ELR (cell line): ENCODE measurements around the gene DDX4.

ENCODE experiments used
- DNase-seq: peaks from one replicate; pipeline ENCODE4 v3.0.0-alpha.2; 2015; ENCODE audit warnings: low read depth

DDX4 gene

DNA sequence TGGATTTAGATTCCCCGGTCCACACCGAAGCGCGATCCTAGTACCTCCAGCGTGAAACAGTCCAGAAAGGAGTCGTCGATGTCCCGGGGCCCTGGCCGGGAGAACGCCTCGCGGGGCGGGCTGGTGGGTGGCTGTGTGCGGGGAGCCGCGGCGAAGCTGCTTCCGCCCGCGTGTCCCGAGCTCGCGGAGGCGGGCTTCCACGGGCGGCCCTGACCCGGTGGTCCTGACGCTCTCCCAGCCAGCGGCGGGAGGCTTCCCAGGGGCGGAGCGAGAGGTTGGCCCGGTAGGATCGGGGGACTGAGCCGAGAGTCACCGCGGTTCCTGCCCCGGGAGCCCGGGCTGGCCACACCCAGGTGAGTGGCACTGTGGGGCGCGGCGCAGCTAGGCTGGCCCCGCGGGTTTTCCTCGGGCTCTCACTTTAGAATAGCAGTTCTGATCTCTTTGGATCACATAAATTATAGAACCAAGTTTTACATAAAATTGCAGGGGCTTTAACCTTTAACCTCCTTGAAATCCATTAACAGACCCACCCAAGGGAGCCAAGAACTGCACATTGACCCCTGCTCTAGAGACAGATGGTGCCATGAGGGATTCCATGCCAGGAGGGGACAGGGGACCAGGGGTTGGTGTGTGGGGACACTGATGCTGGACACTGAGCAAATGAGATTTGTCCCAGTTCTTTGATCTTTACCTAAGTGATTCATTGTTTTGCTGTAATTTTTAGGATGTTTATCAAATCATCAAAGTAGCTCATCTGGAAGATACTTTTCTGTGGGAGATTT, 84.1 kb downstream of the DDX4 start:
- peak; percentile 2 for DNase-seq

DNA sequence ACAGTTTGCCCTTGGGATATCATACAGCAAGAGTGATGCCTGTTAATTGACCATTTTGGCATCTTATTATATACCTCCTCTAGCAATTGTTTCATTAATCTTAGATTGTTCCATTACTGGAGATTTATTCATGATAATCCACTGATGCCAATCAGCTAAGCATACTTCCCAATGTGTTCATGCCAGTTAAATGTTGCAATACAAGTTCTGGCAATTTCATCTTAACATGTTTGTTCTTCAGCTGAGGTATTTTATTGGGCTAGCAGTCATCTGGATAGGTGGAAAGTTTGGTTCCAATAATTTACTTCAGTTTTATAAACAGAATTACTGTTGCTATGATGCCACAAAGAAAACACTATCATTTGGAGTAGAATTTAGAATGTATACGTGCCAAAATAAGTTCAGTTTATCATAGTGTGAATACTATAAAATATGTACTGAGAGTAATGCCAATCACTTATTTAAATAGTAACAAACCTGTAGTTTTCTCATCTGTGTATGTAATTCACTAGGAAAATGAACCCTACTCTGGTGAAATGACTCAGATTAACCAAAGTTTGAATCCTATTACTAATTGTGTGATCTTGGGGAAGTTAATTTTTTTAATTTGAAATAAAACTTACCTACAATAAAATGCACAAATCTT, 85.4 kb downstream of the DDX4 start:
- no peak for DNase-seq

DNA sequence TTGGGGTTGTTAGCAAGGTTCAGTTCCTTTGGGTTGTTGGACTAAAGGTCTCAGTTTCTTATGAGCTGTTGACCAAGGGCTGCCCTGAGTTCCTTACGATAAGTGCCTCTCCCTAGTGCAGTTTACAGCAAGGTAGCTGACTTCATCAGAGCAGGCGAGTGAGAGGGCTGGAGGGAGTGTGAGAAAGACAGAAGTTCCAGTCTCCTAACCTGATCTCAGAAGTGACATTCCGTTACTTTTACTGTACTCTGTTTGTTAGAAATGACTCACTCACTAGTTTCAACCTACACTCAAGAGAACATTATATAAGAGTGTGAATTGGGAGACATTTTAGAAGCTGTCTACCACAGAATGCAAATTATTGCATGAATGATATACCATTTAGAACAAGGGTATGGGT, 92.1 kb downstream of the DDX4 start:
- DNase-seq = peak; percentile 33

DNA sequence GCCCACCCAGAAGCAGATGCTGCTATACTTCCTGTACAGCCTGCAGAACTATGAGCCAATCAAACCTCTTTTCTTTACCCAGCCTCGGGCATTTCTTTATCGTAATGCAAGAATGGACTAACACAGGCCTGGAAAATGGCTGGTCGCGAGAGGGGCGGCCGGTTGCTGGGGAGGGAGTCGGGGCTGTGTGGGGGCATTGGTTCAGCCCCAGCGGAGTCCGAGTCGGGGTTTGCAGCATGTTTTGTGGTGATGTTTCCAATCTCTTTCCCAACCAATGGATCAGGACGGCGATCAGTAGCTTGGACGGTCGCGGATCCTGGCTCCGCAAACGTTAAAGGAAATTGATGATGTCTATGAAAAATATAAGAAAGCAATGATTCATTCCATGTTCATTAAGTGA, 94.6 kb downstream of the DDX4 start:
- no peak for DNase-seq

DNA sequence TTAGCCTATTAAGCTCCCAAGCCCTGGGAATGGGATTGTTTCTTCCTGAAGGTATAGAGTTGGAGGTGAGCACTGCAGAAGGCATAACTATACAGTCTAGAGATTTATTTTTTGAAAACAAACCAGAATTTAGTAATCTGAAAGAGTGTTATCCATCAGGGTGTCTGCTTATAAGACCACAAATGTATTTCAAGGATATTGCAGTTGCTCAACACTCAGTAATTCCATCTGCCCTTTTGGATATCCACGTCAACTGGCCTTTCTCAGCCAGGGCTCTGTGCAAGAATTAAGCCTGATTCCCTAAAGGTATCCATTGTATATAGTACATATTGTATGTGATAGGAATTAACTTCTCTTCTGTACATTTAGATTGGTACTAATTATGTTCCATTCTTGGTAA, 98.3 kb downstream of the DDX4 start:
- no peak for DNase-seq

DNA sequence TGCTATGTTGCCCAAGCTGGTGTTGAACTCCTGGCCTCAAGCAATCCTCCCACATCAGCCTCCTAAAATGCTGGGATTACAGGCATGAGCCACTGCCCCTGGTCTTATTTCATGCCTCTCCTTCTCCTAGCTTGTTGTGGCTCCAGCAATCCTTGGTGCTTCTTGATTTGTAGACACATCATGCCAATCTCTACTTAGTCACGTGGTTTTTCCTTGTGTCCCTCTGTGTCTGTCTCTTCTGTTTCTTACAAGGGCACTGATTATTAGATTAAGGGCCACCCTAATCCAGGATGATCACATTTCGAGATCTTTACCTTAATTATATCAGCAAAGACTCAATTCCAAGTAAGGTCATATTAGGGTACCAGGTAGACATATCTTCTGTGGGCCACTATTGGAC, 104.1 kb downstream of the DDX4 start:
- no peak for DNase-seq

DNA sequence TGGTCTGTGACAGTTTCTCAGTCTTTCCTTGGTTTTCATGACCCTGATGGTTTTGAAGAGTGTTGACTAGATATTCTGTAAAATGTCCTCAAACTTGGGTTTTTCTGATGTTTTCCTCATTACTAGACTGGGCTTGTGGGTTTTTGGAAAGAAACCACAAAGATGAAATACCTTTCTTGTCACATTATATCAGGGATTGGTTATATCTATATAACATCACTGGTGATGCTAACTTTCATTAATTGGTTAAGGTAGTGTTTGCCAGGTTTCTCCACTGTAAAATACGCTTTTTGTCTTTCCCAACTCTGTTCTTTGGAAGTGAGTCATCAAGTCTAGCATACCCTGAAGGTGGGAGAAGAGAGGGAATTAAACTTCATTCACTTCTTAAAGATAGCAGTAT, 110.0 kb downstream of the DDX4 start:
- DNase-seq = peak; percentile 48

DNA sequence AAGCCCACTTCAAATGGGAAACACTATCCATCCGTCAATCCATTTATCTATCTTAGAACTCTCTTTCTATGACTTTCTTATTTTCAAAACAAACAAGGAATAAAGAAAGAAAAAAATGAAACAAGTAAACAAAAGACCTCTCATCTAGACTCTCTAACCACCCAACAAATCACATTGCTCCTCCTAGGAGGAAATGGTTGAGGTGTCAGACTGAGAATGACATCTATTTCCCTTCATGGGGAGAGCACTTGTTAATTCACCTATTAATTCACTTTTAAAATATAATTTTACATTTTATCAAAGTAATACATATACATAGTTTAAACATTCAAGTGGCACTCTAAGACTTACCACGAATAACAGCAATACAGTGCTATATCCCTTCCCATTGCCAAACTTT, 110.9 kb downstream of the DDX4 start:
- no peak for DNase-seq

DNA sequence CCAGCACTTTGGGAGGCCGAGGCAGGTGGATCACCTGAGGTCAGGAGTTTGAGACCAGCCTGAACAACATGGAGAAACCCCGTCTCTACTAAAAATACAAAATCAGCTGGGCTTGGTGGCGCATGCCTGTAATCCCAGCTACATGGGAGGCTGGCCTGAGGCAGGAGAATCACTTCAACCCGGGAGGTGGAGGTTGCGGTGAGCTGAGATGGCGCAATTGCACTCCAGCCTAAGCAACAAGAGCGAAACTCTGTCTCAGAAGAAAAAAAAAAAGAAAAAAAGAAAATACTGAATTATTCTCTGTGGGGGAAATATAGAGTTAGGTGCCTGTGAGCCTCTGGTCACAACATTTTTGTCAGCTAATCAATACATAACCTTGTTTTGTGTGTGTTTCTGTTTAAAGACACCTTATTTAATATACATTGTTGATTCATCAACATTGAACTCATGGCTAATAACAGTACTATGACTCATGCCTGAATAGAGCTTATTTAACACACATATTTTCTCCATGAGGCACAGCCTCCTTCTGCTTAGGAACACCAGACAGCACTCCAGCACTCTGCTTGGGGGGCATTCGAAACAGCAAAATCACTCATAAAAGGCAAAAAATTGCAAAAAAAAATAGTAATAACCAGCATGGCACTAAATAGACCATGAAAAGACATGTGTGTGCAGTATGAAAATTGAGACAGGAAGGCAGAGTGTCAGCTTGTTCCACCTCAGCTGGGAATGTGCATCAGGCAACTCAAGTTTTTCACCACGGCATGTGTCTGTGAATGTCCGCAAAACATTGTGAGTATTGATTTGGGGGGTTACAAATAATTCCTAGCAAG, 113.2 kb downstream of the DDX4 start, which contains the start of gene IL31RA:
Gene IL31RA (plus strand): TSS at position 519 of the 836 bp plus-strand sequence. CDS start 214 bp downstream, at position 733.
- DNase-seq = peak; percentile 96

DNA sequence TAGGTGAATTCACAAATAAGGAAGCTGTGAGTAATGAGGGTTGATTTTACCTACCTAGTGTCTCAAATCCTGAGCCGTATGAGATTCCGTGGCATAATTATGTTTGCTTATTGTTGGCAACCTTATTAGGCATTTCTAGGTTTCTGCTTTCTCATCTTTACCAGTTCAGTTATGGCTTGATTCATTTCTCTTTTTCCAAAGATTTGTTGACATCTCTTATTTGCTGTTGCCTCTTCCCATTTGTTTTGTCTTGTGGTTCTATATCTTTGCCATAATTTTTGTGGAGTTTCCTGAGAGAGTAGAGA, 113.8 kb downstream of the DDX4 start:
- DNase-seq = peak; percentile 37

DNA sequence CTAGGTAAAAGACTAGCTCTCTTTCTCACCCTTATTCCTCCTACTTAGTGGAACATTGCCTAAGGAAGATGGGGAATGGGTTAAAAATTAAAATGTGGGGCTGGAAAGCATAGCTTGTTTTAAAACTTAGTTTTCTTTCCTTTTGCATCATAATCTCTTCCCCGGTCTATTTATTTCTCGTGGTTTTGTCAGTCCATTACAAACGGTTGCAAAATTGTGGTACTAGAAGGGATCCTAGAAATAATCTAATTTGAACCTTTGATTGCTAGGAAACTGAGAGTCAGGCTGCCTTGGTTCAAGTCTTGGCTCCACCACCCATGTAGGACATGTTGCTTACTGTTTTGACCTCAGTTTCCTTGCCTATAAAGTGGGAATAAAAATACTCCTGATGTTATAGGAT, 114.6 kb downstream of the DDX4 start:
- DNase-seq = peak; percentile 10

DNA sequence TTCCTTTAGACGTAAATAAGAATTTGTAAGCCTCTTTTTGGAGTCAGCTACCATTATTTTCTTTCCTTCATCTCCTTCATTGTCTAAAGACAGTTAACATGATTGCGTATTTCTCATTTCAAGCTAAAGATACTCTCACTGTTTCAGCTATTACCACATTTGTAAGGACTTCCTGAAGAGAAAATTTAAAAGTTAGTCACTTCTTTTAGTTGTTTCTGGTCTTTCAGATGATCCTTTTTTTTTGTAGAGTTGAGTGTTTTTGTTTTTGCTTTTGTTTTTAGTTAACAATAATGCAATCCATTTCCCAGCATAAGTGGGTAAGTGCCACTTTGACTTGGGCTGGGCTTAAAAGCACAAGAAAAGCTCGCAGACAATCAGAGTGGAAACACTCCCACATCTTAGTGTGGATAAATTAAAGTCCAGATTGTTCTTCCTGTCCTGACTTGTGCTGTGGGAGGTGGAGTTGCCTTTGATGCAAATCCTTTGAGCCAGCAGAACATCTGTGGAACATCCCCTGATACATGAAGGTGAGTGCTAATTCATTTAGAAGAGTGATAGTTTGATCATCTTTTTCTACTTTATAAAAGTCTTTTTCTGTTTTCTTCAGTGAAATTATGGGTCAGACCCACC, 115.3 kb downstream of the DDX4 start:
- DNase-seq = peak; percentile 28

DNA sequence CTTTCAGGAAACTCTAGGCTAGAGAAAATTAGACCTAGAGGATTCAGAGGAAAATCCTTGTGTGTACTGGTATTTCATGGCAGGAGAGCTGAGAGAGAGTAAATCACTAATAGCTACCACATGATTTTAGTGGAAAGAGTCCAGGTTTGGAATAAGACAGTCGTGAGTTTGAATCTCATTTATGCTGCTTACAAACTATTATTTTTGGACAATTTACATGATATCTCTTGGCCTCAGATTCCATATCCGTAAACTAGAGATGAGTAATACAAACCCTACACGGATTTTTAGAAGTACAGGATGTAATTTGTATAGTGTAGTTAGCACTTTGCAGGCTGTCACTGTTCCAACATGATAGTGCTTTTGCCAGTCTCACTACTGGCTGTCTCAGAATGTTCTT, 116.0 kb downstream of the DDX4 start:
- peak; percentile 49 for DNase-seq

DNA sequence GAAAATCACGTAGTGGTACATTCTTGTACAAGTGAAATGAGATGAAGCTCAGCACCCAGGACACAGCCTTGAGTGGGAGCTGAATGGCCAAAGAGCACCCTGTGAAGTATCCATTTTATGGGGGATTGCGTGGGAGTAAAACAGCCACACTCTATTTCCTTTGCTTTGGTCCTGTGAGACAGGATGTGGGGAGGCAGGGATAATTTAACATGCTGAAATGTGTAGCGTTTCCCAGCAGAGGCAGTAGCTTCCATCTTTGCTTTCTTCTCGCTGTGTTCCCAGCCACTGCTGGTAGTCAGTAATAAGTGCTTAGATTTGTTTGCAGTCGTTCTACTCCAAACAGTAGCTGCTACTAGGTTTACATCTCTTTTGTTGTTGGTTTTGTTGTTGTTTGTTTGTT, 117.6 kb downstream of the DDX4 start:
- peak; percentile 16 for DNase-seq

DNA sequence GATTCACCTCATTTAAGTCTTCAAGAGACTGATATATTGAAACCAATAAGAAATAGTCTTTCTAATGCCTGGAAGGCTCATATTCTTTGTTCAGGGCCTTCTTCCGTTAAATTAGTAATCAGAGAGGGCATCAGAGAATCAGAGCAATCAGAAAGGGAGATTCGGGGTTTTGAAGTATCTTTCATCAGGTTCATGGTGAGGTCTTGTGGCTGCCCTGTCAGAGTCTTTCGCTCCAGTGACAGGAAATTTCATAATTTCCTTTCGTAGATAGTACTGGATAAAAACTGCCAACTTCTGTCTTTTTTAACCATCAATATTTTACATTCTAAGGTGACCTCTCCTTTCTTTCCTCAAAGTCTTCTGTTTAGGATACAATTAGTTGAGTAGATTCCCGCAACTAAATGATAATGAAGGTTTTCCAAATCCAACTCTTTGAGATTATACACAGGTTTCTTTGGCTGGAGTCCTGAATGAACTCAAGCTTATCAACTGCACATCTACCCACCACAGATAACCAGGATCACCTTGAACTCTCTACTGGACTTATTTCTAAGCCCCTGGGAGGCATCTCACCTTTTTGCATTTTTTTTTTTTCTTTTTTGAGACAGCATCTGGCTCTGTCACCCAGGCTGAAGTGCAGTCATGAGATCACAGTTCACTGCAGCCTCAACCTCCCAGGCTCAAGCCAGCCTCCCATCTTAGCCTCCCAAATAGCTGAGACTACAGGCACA, 118.8 kb downstream of the DDX4 start:
- DNase-seq = no peak

DNA sequence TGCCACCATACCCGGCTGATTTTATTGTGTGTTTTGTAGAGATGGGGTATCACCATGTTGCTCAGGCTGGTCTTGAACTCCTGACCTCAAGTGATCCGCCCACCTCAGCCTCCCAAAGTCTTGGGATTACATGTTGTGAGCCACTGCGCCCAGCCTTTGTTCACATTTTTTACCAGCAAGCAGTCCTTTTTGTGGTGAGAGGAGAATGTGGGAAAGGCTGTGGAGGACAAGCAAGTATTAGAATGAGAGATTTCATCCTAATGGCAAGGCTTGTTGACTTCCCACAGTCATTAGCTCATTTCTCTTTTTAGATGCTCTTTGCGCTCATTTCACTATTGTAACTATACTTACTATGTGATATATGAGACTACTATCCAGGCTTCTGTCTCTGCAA, 119.4 kb downstream of the DDX4 start:
- no peak for DNase-seq

DNA sequence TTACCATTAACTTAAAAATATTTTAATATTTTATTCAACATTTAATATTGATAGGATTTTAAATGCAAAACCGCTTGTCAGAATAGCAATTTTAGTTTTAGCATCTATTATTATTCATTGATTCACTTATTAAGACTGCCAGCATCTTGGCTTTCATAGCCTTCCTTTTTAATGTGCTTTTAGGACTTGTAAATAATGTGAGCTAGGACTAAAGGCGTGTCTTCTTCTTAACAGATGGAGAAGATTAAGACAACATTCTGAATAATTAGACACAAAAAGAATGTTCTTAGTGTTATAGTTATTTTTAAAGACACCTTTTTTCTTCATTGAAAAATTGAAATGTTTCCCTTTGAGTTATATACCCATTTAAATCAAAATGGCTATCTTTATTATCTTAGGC, 120.2 kb downstream of the DDX4 start:
- no peak for DNase-seq

DNA sequence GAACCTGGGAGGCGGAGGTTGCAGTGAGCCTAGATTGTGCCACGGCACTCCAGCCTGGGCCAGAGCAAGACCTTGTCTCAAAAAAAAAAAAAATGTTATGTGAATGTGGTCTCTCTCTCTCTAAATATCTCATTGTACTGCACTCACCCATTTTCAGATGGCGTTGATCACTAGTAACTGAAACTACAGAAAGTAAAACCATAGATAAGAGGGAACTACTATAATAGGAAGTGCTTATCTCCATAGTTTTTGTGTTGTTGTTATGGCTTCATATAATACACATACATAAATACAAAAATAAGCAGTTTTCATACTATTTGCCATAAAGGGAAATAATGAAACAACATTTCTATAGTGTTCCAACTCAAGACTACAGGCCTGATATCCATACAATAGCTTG, 122.4 kb downstream of the DDX4 start:
- no peak for DNase-seq

DNA sequence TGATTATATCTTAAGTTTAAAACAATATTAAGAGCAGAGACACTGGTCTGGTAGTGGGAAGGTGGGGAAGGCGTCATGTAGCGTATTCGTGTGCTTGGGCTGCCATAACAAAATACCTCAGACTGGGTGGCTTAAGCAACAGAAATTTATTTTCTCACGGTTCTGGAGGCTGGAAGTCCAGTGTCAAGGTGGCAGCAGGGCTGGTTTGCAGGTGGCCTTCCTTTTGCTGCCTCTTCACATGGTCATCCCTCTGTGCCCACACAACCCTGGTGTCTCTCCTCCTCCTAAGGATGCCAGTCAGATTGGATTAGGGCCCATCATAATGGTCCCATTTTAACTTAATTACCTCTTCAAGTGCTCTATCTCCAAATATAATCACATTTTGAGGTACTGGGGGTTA, 122.8 kb downstream of the DDX4 start:
- no peak for DNase-seq

DNA sequence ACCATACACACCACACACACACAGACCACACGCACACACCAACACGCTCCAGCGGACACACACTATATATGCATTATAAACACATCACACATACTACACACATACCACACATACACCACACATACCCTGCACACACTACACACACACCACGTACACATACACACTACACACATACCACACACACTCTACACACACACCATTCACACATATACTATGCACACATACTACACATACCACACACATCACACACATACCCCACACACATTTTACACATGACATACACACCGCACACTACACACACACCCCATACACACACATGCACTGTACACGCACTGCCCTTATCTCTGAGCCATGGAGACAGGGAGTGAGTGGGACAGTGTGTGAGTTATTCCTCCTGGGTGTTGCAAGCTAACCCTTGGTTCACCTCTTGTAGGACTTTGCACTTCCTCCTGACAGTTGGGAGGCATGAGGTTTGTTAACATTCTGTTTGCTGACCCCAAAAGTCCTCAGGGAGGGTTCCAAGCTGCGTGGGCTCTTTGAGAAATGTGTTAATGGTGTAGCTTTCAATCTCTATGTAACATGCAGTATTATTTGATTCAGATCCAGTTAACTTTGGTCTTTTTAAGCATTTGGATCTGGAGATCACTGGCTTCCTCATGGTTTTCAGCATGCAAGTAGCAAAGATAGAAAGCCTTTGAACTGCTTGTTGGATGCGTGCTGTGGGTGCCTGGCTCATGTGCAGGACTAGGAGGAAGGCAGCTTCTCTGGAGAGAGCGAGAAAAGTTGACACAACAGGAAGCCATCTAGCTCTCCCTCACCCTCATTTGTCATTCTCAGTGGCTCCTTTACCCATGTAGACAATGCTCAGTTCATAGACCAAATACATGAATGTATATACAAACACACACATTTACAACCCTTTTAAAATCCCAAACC, 127.0 kb downstream of the DDX4 start:
- no peak for DNase-seq

DNA sequence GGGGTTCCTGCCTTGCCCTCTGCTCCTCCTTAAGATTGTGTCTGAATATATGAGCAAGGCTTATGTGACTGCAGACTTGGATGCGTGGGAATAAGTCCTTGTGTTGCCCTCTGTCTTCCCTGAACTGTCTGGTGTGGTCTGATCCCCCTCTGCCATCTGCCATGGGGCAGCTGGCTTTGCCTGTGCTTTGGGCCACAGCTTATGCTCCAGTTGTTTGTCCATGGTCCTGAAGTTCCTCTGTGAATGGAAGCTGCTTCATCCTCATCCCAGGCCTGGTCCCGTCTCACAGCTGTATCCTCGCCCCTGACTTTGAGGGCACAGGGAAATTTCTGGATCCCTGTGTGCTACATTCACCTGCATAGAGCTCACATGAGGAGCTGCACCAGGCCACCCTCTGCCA, 128.0 kb downstream of the DDX4 start:
- peak; percentile 26 for DNase-seq
